NCI-H1694 treated with DMSO at 0.1 percent for 48 hours (cell line): ENCODE measurements around the gene USP47.
"Not testable (repeated sequence)": the region's sequence is repeated elsewhere in the genome, so short reads cannot be mapped to it uniquely, and the experiment has no call there.

Source experiments
- DNase-seq: peaks from one replicate; lab custom pipeline; 2025; lab: John Stamatoyannopoulos, UW

USP47 gene

GRCh38 chr11:11831406-11831805, 10.4 kb upstream of the USP47 start:
- DNase-seq = not testable (repeated sequence)

DNA sequence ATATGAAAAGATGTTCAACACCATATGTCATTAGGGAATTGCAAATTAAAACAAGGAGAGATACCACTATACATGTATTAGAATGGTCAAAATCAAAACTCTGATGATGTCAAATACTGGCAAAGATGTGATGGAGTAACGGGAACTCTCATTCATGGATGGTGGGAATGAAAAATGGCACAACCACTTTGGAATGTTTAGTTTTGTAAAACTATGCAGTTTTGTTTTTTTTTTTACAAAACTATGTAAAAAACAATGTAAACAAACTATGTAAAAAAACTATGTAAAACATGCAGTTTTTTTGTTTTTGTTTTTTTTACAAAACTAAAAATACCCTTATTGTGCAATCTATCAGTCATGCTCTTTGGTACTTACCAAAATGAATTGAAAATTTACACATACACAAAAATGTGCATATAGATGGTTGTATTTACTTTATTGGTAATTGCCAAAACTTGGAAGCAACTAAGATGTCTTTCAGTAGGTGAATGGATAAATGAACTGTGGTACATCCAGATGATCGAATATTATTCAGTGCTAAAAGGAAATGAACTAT, 5.0 kb upstream of the USP47 start:
- no peak for DNase-seq

DNA sequence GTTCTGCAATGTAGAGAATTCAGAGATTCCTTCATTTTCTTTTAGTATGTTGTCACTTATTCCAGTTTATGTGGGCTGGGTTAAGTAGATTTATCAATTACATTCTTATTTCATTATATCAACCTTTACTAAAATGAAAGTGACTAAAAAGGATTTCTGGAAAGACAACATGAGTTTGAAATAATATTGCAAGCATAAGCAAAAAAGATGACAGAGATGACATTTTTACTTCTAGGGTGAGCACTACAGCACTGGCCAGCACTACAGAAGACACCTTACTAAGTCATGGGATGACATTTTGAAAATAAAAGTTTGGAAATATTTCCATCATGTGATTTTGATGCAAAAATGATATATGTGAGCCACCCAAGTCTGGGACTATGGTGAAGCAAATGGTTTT, 2.1 kb upstream of the USP47 start:
- DNase-seq = no peak

DNA sequence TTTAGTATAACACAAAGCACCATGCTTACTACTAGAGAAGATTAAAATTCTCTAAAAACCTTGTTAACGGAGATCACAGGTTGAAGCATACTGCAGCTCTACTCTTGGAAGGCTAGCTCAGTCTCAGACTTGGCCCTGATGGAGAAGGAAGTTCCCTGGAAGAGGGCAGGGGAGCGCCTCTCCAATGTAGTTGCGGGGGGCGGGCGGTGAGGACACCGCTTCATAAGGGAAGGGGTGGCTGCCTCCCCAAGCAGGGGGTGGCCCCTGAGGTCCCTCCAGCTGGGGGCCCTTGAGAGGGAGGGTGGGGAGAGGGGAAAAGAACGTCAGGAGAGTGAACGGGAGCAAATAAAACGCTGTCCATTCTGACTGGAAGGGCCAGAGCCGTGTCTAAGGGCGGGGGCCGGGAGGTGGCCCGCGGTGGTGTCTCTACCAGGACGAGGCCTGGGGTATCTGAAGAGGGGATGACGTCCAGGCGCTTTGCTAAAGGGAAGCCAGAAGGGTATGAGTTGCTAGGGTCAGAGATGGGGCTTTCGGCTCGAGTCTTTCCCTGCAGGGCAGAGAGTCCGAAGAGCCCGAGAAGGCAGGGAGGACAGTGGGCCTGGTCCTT, 553 bp upstream of the USP47 start:
- DNase-seq = no peak

GRCh38 chr11:11842421-11843008, 743 bp downstream of the USP47 start:
- DNase-seq = peak; percentile 28

DNA sequence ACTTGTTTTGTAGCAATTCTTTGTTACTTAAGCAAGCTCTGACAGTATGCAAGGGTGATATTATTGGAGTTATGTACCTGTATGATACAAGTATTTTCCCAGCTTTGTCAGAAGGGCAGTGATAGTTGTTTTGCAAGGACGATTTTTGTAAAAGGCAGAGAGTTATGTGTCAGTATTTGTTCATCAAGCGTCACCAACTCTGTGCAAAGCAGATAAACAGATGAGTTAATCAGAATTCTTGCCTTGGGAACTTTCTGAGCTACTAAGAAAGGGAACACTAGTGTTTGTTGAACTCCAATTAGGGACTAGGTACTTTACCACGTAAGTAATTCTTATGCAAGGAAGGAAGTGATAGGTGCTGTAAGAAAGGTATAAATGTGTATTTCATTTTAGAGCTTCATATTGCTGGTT, 1.4 kb downstream of the USP47 start:
- no peak for DNase-seq

DNA sequence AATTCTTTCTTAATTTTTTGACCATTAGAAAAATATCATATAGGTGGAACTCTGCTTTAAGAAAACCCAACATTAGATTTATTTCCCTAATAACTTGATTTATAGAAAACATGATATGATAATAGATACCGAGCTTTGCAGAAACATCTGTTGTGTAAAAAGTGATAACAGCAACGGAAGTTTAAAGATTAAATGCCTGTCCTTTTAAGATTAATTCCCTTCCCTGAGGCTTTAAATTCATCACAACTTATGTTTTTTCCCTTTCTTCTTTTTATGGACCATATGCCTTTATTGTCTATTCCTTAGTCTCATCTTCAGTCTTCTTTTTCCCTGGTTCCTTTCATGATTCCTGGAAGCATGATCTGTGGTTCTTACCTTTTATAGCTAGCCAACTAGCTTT, 1.9 kb downstream of the USP47 start:
- no peak for DNase-seq

- DNase-seq = no peak
Measured at GRCh38 chr11:11844272-11844671, 2.5 kb downstream of the USP47 start.

GRCh38 chr11:11845071-11845470, 3.3 kb downstream of the USP47 start:
- no peak for DNase-seq

GRCh38 chr11:11845551-11845950, 3.8 kb downstream of the USP47 start:
- no peak for DNase-seq

GRCh38 chr11:11847082-11847481, 5.3 kb downstream of the USP47 start:
- no peak for DNase-seq

- peak; percentile 30 for DNase-seq
Measured at GRCh38 chr11:11848891-11849746, 7.3 kb downstream of the USP47 start.

GRCh38 chr11:11850668-11851067, 8.9 kb downstream of the USP47 start:
- DNase-seq = no peak

GRCh38 chr11:11856638-11857037, 14.9 kb downstream of the USP47 start:
- no peak for DNase-seq

DNA sequence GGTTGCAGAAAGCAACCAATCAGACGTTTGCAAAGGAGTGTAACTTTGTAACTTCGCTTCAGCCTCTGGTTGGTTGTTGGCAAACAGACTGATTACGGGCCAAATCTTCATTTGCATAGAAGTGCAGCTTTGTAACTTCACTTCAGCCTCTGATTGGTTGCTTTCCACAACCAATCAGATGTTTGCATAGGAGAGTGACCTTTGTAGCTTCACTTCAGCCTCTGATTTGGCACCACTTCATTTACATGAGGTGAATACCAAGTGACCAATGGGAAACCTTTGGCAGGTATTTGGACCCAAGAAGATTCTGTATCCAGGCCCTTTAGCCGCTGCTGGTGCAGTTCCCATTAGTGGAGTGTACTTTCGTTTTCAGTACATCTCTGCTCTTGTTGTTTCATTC, 16.0 kb downstream of the USP47 start:
- no peak for DNase-seq

DNA sequence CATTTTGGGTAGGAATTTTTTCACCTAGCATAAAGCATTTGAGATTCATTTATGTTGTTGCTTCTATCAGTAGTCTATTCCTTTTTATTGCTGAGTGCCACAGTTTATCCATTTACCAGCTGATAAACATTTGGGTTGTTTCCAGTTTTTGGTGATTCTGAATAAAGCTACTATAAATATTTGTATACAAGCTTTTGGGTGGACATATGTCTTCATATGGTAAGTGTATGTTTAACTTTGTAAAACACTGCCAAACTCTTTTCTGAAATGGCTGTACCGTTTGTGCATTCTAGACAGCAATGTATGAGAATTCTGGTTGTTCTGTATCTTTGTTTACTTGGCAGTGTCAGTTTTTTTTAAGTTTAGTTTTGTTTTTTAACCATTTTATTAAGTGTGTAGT, 16.9 kb downstream of the USP47 start:
- no peak for DNase-seq

- DNase-seq = no peak
Measured at GRCh38 chr11:11860103-11860979, 18.6 kb downstream of the USP47 start.

- DNase-seq = no peak
Measured at GRCh38 chr11:11862999-11863398, 21.2 kb downstream of the USP47 start.

DNA sequence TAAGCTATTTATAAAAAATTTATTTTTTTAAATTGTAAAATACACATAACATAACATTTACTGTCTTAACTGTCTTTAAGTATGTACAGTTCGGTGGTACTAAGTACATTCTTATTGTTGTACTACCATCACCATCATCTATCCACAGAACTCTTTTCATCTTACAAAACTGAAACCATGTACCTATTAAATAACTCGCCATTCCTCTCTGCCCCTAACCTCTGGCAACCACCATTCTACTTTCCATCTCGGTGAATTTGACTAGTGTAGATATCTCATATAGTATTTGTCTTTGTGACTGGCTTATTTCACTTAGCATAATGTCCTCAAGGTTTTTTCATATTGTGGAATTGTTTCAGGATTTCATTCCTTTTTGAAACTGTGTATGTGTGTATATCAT, 22.6 kb downstream of the USP47 start:
- DNase-seq = no peak

GRCh38 chr11:11864803-11865202, 23.0 kb downstream of the USP47 start:
- no peak for DNase-seq

- no peak for DNase-seq
Measured at GRCh38 chr11:11865449-11865848, 23.7 kb downstream of the USP47 start.

- no peak for DNase-seq
Measured at GRCh38 chr11:11866203-11866602, 24.4 kb downstream of the USP47 start.
